GM10266 (cell line): ENCODE data around the gene SMARCD3.

ENCODE experiments used
- DNase-seq: peaks from one replicate; pipeline ENCODE4 v3.0.0; 2012; ENCODE audit errors: extremely low spot score
- TF ChIP-seq, protein P1 (sequence below): IDR thresholded peaks from 2 replicates; pipeline ENCODE4 v1.5.1; 2012; ENCODE audit warnings: mild to moderate bottlenecking, low read depth; ENCODE audit not compliant: control insufficient read depth, insufficient read depth; ENCODE audit errors: missing control alignments

The SMARCD3 gene

GRCh38 chr7:151272877-151273276 lies 24.4 kb upstream of the SMARCD3 start:
- TF ChIP-seq, protein P1, sequence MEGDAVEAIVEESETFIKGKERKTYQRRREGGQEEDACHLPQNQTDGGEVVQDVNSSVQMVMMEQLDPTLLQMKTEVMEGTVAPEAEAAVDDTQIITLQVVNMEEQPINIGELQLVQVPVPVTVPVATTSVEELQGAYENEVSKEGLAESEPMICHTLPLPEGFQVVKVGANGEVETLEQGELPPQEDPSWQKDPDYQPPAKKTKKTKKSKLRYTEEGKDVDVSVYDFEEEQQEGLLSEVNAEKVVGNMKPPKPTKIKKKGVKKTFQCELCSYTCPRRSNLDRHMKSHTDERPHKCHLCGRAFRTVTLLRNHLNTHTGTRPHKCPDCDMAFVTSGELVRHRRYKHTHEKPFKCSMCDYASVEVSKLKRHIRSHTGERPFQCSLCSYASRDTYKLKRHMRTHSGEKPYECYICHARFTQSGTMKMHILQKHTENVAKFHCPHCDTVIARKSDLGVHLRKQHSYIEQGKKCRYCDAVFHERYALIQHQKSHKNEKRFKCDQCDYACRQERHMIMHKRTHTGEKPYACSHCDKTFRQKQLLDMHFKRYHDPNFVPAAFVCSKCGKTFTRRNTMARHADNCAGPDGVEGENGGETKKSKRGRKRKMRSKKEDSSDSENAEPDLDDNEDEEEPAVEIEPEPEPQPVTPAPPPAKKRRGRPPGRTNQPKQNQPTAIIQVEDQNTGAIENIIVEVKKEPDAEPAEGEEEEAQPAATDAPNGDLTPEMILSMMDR = no peak
- no peak for DNase-seq

DNA sequence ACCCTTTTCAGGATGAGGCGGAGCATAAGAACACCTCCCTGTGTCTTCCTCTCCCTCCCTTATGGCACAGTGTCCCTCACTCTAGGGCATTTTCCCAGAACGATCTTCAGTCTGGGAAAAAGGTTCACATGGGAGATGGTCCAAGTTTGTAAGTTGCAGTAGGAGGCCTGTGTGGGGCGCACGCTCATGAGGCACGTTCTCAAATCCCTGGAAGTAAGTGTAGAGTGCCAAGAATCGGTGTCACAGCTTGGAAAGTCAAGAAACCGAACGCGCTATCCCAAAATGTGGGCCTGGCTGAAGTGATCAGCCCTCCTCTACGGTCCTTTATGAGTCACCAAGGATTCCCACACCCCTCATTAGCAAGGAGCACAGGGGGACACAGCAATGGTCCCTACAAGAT lies 23.9 kb upstream of the SMARCD3 start:
- TF ChIP-seq, protein P1 = no peak

GRCh38 chr7:151271699-151272355 lies 23.3 kb upstream of the SMARCD3 start:
- DNase-seq = no peak
- TF ChIP-seq, protein P1 = no peak

More for the DNA sequence above, 23.9 kb upstream of the SMARCD3 start:
- no peak for DNase-seq

DNA sequence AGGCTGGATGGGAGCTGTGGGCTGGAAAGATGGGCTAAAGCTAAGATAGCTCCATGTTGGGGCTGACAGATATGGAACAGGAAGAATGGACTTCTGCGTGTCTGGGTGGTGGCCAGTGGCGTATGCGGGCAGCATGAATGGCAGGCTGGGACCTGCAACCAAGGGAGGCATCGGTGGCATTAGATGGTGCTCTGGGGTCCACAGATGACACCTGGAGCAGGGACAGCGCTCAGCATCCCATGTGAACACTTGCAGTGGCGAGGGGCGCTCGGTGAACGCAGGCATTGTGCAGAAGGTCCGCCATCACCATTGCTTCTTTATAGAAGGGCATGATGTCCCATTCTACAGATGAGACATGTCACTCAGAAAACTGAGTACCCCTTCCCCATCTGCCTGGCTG lies 21.0 kb upstream of the SMARCD3 start:
- no peak for DNase-seq
- TF ChIP-seq, protein P1 = no peak

DNA sequence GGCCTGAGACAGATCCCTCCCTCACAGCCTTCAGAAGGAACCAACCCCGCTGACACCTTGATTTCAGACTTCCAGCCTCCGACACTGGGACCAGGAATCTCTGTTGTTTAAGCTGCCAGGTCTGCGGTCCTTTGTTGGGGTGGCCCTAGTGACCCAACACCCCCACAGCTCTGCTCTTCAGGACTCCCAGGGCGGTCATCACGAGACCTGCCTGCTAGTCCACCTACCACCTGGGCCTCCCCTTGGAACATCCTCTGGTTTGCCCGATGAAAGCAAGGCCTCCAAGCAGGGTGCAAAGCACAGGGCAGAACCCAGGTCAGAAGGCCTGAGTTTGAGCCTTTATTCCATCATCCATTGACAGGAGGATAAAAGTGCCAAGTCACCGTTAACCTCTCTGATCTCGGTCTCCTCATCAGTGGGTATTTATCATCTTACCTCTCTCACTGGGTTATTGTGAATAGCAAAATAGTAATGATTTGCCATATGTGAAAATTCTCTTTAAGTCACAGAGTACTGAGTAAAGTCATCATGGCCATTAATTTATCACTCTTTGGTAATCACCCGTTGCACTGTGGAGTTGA lies 16.9 kb upstream of the SMARCD3 start:
- no peak for DNase-seq
- TF ChIP-seq, protein P1 = no peak

GRCh38 chr7:151264615-151265014 lies 16.1 kb upstream of the SMARCD3 start:
- TF ChIP-seq, protein P1 = no peak
- no peak for DNase-seq

DNA sequence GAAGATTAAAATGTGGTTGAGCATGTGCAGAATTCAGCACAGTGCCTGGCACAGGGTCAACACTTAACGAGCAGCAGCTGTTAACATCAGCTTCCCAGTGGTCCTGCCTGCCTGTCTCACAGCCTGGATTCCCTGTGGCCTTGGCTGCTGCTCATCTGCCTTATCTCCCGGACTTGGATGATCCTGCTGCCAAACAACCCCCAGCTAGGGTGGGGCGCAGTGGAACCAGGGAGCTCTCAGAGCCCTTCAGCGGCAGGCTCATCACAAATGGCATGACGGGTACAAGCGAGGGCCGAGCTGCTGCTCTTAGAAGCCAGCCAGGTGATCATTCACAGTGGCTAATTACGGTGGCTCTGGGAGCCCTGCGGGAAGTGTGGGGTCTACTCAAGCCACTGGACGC lies 13.0 kb upstream of the SMARCD3 start:
- TF ChIP-seq, protein P1 = no peak
- DNase-seq = no peak
